NCI-H345 treated with DMSO at 0.1 percent for 48 hours (cell line): ENCODE results near the gene TENM4.

Experiments
- DNase-seq: peaks from one replicate; lab custom pipeline; 2025; ENCODE audit not compliant: unreplicated experiment; lab: John Stamatoyannopoulos, UW

Gene TENM4

DNA sequence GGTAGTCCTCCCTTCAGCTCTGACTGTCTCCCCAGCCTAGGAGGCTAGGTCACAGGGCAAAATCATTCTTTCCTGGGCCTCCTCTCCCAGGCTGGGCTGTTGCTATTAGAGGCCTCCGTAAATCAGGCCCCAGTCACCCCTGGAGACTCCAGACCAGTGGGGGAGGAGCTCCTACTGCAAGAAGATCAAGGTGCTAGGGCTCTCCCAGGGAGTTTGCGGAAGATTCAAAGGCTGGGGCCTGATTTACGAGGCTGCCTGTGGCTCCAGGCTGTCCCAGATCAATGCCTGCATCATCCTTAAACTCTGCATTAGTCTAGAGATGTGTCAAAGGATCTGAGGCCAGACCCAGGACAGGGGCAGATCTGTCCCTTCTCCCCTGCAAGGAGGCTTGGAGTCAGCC lies 346.2 kb downstream of the TENM4 start:
- DNase-seq, result no peak

DNA sequence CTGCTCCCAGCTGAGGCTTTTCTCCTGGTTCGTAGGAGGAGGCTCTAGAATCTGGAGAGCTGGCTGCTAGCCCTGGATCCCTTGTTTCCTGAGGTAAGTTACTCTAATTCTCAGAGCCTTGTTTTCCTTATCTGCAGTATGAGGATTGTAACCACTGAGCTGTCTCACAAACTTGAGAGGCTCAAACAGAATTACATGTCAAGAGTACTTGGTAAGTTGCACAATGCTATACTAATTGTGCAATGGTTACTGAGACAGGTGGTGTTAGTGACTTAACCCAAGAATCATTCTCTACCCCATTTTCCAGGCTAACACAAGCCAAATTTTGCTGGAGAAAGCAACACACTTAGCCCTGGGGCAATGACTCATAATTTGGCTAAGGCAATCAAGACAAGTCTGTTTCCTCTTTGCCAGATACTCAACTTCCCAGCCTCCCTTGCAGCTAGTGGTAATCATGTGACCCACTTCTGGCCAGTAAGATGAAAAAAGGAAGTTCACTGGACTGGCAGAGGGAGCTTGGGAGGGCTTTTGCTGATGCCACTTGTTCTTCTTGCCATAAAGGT lies 348.0 kb downstream of the TENM4 start:
- no peak for DNase-seq

DNA sequence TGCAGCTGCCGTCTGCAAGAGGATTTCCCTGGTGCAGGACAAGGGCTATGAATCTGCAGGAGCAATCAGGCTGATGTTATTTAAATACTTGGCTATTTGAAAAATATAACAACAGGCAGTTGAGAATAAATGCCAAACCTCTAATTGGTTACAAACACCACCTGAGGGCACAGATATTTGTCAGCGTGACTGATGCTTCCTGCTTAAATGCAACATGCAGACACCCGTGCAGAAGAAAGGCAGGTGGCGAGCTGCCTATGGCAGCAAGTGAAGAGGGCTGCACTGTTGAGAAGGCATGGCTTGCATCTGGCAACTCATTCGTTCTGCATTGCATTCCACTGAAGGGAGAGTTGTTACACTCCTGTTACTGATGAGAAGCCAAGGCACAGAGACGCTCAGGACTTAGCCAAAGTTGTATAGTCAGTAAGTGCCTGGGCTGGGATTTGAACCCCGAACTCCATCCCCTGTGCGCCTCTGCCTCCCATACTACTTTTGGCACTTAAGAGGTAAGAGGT lies 350.6 kb downstream of the TENM4 start:
- no peak for DNase-seq

DNA sequence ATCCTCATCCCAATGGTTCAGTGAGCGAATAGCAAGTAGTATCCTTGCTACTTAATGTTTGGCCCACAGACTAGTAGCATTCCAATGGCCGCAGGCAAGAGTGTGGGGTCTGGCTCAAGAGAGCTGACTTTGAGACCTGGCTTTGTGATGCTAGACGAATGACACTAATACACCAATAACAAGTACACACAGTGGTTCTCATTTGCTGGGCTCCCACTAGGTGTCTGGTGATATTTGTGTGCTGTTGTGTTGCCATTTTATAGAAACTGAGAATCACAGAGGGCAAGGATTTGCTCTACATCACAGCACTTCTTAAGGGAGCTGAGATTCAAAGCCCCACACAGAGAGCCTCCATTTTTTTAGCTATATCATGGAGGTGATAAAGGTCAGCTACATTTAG lies 351.2 kb downstream of the TENM4 start:
- no peak for DNase-seq

DNA sequence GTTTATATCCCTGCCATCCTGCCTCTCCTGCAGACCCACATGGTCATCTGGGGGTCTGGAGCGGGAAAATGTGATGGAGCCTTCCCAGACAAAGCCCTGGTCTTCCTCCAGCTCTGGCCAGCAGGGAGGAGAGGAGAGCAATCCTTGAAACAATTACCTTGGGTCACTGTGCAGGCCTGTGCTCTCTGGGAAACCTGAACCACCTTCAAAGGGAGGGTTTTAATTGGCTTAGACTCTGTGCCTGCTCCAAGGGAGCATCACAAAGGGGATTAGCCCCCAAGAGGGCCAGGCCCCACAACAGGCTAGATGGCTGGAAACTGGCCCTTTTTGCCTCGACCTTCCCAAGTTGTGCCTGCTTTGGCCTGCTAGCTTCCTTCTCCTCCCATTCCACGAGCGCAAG lies 351.9 kb downstream of the TENM4 start:
- no peak for DNase-seq

DNA sequence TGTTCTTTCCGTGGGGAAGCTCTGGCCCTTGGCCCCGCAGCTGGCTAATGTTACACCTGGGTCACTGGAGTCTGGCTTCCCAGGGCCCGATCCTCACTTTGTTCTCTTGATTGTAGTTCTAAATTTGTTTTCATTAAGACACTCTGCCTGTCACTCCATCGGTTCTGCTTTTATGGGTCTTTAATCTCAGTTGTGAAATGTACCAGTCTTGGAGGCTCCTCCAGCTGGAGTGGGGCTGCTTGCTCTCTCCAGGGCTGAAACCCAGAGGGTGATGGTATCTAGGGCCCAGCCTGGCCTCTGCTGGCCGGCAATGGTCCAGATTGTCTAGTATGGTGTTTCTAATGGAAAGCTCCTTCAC lies 352.9 kb downstream of the TENM4 start:
- DNase-seq, result no peak

DNA sequence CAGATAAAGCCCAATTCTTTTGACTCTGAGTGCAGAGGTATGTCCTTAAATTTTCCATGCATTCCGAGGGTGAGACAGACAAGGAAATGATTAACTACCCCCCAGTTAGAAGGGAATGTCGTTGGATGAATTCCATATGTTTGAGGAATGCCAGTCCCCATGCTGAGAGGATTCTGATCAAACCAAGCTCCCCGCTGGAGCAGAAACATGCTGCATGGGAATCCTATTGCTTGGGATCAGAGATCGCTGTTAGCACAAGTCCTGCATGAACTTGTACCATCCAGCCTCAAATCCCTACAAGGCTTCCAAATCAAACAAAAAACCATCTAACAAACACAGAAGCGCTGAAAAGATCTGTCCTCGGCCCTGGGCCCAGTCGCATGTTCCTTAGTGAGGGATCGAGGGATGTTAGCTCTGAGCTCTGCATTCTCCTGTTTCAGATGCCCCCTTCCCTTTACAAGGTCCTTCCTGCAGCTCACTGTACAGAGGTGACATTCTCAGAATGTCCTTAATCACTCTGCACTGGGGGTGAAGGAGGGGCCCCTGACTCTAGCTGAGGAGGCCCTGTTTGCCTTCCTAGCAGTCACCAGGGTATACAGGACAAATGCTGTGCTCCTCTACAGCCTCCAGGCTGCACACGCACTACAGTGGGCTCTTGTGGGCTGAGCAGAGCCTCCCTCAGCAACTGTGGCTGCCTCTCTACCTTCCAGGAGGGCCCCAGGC lies 353.4 kb downstream of the TENM4 start:
- DNase-seq, result no peak

- DNase-seq, result no peak
Observed at GRCh38 chr11:79086056-79086455, 354.8 kb downstream of the TENM4 start.

DNA sequence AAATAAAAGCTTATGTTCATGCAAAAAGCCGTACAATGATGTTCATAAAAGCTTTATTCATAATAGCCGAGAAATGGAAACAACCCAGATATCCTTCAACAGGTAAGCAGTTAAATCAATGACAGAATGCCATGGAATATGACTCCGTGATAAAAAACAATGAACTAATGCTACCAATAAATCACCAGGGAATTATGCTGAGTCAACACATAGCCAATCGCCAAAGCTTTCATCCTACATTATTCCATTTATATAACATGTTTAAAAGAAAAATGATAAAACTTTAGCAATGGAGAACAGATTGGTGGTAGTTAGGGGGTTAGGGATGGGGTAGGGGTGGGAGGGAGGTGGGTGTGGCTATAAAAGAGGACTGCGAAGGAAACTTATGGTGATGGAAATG lies 356.4 kb downstream of the TENM4 start:
- no peak for DNase-seq

DNA sequence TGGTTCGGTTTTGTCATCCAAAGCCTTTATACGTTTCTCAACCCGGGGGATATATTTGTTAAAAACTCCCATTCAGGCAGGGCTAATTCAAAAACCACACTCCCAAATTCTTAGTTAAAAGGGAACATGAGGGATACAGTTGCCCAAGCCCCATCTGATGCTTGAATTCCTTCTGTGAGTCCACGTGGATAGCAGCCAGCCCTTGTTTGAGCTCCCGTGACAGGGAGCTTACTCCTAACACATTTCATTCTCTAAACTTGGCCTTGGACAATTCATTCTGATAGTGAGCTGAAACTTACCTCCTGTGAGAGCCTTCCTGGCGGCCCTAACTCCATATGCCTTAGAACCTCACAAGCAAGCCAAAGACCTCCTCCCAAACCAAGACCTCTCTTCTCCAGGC lies 357.5 kb downstream of the TENM4 start:
- no peak for DNase-seq

GRCh38 chr11:79082907-79083306 lies 357.9 kb downstream of the TENM4 start:
- DNase-seq, result no peak

DNA sequence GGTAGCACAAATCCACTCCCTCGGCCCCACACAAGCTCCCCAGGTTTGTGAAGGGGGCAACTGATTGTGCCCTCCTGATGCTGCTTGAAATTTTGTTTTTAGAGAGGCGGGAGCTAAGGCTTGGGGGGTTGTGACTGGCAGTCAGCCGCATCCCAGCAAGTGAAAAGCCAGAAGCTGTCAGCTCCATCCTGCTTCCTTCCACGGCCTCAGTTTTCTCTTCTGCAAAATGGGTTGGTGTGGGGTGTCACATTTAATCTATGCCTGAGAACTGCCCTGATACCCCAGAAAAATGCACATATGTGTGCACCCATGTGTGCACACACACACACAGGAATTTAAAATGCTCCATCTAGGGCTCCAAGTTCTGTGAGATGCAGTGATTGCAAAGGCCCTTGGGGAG lies 358.6 kb downstream of the TENM4 start:
- no peak for DNase-seq

- no peak for DNase-seq
Observed at GRCh38 chr11:79081471-79082031, 359.3 kb downstream of the TENM4 start.

- no peak for DNase-seq
Observed at GRCh38 chr11:79080551-79080950, 360.3 kb downstream of the TENM4 start.

- no peak for DNase-seq
Observed at GRCh38 chr11:79078999-79079398, 361.8 kb downstream of the TENM4 start.

DNA sequence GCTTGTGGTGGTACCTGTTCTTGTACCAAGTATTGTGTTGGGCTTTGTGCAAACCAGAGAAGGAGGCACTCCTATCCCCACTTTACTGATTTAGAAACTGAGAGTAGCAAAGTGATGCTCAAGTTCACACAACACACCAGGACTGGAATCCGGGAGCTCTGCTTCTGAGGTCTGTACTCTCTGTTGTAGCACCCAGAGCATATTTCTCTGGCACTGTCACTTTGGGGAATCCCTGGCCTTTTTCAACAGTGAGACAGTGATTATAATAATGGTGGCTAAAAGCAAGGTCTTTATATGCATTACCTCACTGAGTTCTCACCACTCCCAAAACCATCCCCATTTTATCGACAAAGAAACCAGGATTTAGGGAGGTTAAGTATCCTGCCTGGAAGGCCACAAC lies 362.4 kb downstream of the TENM4 start:
- DNase-seq, result no peak

- DNase-seq, result no peak
Observed at GRCh38 chr11:79077702-79078330, 363.0 kb downstream of the TENM4 start.

- peak; percentile 9 for DNase-seq
Observed at GRCh38 chr11:79076526-79077115, 364.2 kb downstream of the TENM4 start.

GRCh38 chr11:79074547-79074946 lies 366.3 kb downstream of the TENM4 start:
- DNase-seq, result no peak

GRCh38 chr11:79071190-79071589 lies 369.6 kb downstream of the TENM4 start:
- no peak for DNase-seq

DNA sequence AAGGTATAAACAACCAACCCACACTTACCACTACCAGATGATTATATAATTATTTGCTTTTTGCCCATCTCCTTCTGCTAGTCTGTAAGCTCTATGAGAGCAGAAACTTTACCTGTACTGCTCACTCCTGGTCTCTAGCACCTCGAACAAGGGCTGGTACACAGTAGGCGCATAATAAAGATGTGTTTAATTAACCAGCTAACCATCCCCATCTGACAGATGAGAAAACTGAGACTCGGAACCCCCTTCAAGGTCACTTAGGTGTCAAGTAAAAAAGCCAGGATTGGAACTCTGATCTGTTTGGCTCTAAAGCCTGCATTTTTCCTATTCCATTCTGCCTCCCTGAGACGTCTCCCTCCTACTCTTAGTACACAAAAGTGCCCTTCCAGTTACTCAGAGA lies 370.3 kb downstream of the TENM4 start:
- no peak for DNase-seq

- no peak for DNase-seq
Observed at GRCh38 chr11:79069504-79069903, 371.3 kb downstream of the TENM4 start.
